Mesothelial cell of epicardium (in vitro differentiated cells): ENCODE data around the gene KLHL21. TPM values are rescaled to one million over a fixed set of nuclear protein-coding genes. Genes with fewer than 3 reads are reported as not detected.
A peak's percentile ranks its signal among the peaks of the same experiment; 100 is the strongest.
"Not testable (repeated sequence)": the region's sequence is repeated elsewhere in the genome, so short reads cannot be mapped to it uniquely, and the experiment has no call there.

Source experiments
- DNase-seq, 2 experiments: peaks; one replicate each; pipeline ENCODE4 v3.0.0; 2021; ENCODE audit warnings: low spot score in 2 of 2; ENCODE audit not compliant: unreplicated experiment in 2 of 2
- H3K27ac Mint-ChIP-seq: 2 replicates; pipeline ENCODE4 v1.8.0; 2021; ENCODE audit warnings: mixed read lengths
- H3K27me3 Mint-ChIP-seq: 2 replicates; pipeline ENCODE4 v1.8.0; 2021; ENCODE audit warnings: low read depth, mixed read lengths
- H3K36me3 Mint-ChIP-seq: 2 replicates; pipeline ENCODE4 v1.8.0; 2021; ENCODE audit warnings: mixed read lengths
- H3K4me1 Mint-ChIP-seq: 2 replicates; pipeline ENCODE4 v1.8.0; 2021; ENCODE audit warnings: mixed read lengths
- H3K4me3 Mint-ChIP-seq: 2 replicates; pipeline ENCODE4 v1.8.0; 2021; ENCODE audit warnings: mild to moderate bottlenecking, moderate library complexity, mixed read lengths
- H3K9me3 Mint-ChIP-seq: 2 replicates; pipeline ENCODE4 v1.8.0; 2021; ENCODE audit warnings: mixed read lengths
- total RNA-seq: library from RNA; stranded (reverse); gene quantifications from 3 replicates; pipeline ENCODE4 v1.2.1, GENCODE V29; 2021
- TF ChIP-seq, protein P1 (sequence below): fragments of 200-600 bp; sonication (generic); IDR thresholded peaks from one replicate; pipeline ENCODE4 v1.5.0; 2021; ENCODE audit warnings: antibody characterized with exemption; ENCODE audit not compliant: unreplicated experiment

The KLHL21 gene, protein sequence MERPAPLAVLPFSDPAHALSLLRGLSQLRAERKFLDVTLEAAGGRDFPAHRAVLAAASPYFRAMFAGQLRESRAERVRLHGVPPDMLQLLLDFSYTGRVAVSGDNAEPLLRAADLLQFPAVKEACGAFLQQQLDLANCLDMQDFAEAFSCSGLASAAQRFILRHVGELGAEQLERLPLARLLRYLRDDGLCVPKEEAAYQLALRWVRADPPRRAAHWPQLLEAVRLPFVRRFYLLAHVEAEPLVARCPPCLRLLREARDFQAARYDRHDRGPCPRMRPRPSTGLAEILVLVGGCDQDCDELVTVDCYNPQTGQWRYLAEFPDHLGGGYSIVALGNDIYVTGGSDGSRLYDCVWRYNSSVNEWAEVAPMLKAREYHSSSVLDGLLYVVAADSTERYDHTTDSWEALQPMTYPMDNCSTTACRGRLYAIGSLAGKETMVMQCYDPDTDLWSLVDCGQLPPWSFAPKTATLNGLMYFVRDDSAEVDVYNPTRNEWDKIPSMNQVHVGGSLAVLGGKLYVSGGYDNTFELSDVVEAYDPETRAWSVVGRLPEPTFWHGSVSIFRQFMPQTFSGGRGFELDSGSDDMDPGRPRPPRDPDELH
- 22.0 to 25.1 TPM (median 23.4 TPM) in 3 replicates for total RNA-seq

DNA sequence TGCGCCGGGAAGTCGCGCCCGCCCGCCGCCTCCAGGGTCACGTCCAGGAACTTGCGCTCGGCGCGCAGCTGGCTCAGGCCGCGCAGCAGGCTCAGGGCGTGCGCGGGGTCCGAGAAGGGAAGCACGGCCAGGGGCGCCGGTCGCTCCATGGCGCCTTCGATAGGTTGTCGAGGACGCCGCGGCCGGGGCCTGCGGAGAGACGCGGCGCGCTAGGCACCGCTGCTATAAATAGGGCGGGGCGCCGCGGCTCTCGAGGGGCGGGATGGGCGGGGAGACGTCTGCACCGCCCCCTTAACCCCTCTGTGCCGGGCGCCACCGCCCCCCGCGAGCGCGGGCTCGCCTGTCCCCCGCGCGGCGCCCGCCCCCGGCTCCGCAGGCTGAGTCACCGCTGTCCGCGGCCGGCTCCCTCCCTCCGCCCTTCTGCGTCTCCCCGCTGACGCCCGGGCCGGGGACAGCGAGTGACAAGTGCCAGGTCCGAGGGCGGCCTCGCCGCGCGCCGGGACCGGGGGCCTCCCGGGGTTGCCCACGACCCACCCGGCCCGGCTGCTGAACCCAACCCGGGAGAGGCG is at the start of gene KLHL21:
KLHL21 (minus strand) TSS at position 201 of the 569 bp plus-strand sequence; CDS start at position 149, 52 bp downstream.
- TF ChIP-seq, protein P1, sequence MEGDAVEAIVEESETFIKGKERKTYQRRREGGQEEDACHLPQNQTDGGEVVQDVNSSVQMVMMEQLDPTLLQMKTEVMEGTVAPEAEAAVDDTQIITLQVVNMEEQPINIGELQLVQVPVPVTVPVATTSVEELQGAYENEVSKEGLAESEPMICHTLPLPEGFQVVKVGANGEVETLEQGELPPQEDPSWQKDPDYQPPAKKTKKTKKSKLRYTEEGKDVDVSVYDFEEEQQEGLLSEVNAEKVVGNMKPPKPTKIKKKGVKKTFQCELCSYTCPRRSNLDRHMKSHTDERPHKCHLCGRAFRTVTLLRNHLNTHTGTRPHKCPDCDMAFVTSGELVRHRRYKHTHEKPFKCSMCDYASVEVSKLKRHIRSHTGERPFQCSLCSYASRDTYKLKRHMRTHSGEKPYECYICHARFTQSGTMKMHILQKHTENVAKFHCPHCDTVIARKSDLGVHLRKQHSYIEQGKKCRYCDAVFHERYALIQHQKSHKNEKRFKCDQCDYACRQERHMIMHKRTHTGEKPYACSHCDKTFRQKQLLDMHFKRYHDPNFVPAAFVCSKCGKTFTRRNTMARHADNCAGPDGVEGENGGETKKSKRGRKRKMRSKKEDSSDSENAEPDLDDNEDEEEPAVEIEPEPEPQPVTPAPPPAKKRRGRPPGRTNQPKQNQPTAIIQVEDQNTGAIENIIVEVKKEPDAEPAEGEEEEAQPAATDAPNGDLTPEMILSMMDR: no peak

DNA sequence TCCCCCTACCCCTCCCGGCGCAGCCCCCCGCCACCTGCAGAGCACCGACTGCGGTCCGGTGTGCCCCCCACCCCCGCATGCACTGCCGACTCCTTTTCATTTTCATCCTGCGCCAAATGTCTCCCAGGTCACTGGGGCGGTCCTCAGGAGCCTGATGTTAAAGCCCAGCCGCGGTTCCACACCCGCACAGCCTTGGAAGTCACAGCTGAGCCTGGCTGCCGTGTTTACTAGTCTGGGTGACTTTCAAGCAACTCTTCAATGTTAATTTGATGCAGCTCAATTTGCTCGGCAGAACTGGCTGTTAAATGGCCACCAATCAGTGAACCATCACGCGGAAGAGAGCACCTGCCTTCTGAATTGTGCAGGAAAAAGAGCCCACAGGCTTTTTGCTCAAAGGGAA is 49.2 kb upstream of the KLHL21 start:
- H3K36me3 Mint-ChIP-seq: peaks cover 13% of the 10 kb centered on the region
- TF ChIP-seq, protein P1: no peak
- no peak for DNase-seq
- H3K27ac Mint-ChIP-seq: no peak overlapping the region
- H3K27me3 Mint-ChIP-seq: no peaks in the 10 kb centered on the region
- H3K4me1 Mint-ChIP-seq: no peaks in the 10 kb centered on the region
- no peak overlapping the region for H3K4me3 Mint-ChIP-seq
- H3K9me3 Mint-ChIP-seq: no peaks in the 10 kb centered on the region

More for the DNA sequence above, at the start of gene KLHL21:
- Mint-ChIP-seq H3K27me3 (no peaks in the 10 kb centered on the region), H3K4me1 (peaks cover 37% of the 10 kb centered on the region), H3K36me3 (no peaks in the 10 kb centered on the region), H3K9me3 (no peaks in the 10 kb centered on the region), H3K4me3 (peak within 1 kb of the TSS; percentile 92), H3K27ac (peak within 1 kb of the TSS; percentile 99)
- peak; percentile 74 to 83 for DNase-seq

DNA sequence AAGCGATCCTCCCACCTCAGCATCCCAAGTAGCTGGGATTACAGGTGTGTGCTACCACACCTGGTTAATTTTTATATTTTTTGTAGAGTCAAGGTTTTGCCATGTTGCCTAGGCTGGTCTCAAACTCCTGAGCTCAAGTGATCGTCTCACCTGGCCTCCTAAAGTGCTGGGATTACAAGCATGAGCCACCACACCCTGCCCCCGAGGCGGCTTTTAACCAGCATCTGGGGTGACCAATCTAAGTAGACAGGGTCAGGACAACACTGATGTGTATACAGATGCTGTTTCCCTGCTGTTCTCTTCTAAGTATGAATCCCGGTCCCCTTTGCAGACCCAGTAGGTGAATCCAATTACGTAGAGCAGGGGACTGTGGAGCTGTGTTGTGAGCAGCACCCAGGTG is 45.9 kb upstream of the KLHL21 start:
- H3K27me3 Mint-ChIP-seq: no peaks in the 10 kb centered on the region
- DNase-seq: no peak
- H3K4me1 Mint-ChIP-seq: no peaks in the 10 kb centered on the region
- peaks cover 20% of the 10 kb centered on the region for H3K36me3 Mint-ChIP-seq
- TF ChIP-seq, protein P1: no peak
- no peaks in the 10 kb centered on the region for H3K9me3 Mint-ChIP-seq
- no peak overlapping the region for H3K4me3 Mint-ChIP-seq
- no peak overlapping the region for H3K27ac Mint-ChIP-seq

DNA sequence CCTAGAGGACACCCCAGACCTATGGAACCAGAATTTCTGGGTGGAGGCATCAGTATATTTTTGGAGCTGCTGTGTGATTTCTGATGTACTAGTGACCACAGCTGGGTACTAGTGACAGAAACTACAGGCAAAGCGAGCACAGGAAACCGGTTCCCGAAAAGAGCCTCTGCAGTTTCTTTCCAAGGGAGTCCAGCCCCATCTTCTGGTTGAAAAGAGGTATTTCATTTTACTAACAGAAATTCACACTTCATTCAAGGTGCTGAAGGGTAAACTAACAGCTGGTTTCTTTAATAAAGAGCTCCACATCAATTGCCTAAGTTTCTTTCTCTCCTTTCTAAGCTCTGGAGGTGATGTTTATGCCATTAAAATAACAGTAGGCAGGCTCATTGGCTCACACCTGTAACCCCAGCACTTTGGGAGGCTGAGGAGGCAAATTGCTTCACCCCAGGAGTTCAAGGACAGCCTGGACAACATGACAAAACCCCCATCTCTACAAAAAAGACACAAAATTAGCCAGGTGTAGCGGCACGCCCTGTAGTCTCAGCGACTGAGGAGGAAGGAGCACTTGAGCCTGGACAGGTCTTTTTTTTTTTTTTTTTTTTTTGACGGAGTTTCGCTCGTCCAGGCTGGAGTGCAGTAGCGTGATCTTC is 44.0 kb upstream of the KLHL21 start:
- Mint-ChIP-seq H3K27me3 (no peaks in the 10 kb centered on the region), H3K27ac (no peak overlapping the region), H3K4me3 (no peak overlapping the region), H3K4me1 (no peaks in the 10 kb centered on the region), H3K9me3 (no peaks in the 10 kb centered on the region), H3K36me3 (peaks cover 23% of the 10 kb centered on the region)
- DNase-seq: no peak
- TF ChIP-seq, protein P1: peak; percentile 68

DNA sequence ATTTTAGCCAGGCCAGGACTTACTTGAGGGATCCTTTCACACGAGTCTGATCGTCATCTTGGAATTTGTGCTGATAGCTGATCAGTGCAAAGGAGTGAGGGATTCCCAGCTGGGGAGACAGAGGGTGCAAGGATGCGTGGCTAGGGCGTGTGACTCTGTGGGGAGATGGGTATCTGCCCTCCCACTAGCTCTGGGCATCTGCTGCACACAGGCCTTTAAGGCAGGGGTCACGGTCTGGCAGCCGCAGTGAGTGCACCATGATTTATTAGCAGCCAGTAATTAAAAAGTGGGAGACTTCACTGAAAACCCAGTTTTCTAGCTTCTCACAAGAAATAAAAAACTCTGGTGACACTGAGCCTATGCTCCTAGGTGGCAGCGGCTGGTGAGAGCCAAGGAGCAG is 42.3 kb upstream of the KLHL21 start:
- H3K4me1 Mint-ChIP-seq: no peaks in the 10 kb centered on the region
- H3K9me3 Mint-ChIP-seq: no peaks in the 10 kb centered on the region
- H3K4me3 Mint-ChIP-seq: no peak overlapping the region
- peaks cover 22% of the 10 kb centered on the region for H3K36me3 Mint-ChIP-seq
- TF ChIP-seq, protein P1: no peak
- no peaks in the 10 kb centered on the region for H3K27me3 Mint-ChIP-seq
- H3K27ac Mint-ChIP-seq: no peak overlapping the region
- DNase-seq: no peak

DNA sequence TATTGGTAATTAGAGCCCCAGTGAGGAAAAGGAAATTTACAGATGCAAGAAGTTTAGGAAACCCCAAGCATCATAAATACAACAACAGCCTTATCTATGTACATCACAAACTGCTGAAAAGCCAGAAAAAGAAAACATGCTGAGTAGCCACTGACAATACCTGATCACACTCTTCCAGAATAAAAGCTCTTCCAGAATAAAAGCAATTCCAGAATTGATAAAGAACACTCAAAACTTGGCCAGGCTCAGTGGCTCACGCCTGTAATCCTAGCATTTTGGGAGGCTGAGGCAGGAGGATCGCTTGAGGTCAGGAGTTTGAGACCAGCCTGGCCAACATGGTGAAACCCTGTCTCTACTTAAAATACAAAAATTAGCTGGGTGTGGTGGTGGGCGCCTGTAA is 38.2 kb upstream of the KLHL21 start:
- not testable (repeated sequence) for H3K27me3 Mint-ChIP-seq, H3K9me3 Mint-ChIP-seq, H3K4me3 Mint-ChIP-seq, H3K4me1 Mint-ChIP-seq, DNase-seq, H3K27ac Mint-ChIP-seq
- peaks cover 33% of the 10 kb centered on the region for H3K36me3 Mint-ChIP-seq
